Pancreas (tissue), 10 donors: ENCODE results near the gene SLAMF6. TPM values are rescaled to one million over a fixed set of nuclear protein-coding genes. Genes with fewer than 3 reads are reported as not detected.

ENCODE experiments used
- ATAC-seq, 4 donors: fragments of 200-7000 bp; cut with Tn5 transposase; one replicate each; pipeline versions ENCODE4 v1.8.0 to v1.9.1; 2020; ENCODE audit warnings: mild to moderate bottlenecking in 4 of 4, moderate library complexity in 4 of 4
- DNase-seq, 6 donors: peaks; one replicate each; pipeline ENCODE4 v3.0.0-alpha.2; 2020
- FAIRE-seq: peaks from 2 replicates; lab custom pipeline; 2012; peaks lifted over from hg19 to GRCh38; lab: Jason Lieb, UNC
- H3K27ac ChIP-seq, 4 donors: fragments of 200-600 bp; sonication (generic); 1 replicate in 3 of 4; 2 replicates in 1 of 4; pipeline versions ENCODE4 v1.5.0 to v1.8.0; 2020
- H3K27me3 ChIP-seq, 4 donors: fragments of 200-600 bp; one replicate each; pipeline ENCODE4 v1.8.0; 2021
- H3K36me3 ChIP-seq, 3 donors: fragments of 200-600 bp; sonication (generic) in 1 of 3; one replicate each; pipeline versions ENCODE4 v1.5.0 to v1.8.0; 2020 to 2021
- H3K4me1 ChIP-seq, 3 donors: fragments of 200-600 bp; one replicate each; pipeline ENCODE4 v1.8.0; 2021
- H3K4me3 ChIP-seq, 4 donors: fragments of 200-600 bp; sonication (generic) in 2 of 4; one replicate each; pipeline versions ENCODE4 v1.5.0 to v1.8.0; 2020 to 2021
- H3K9me3 ChIP-seq, 4 donors: fragments of 200-600 bp; one replicate each; pipeline ENCODE4 v1.8.0; 2021
- WGBS, 2 donors: extraction: QIAGEN DNeasy Blood & Tissue Kit; methylation state at CpG; one replicate each; pipeline ENCODE4 v1.1.7; 2013; 5-methylcytosine and 5-hydroxymethylcytosine counted together
- intact Hi-C, 3 donors: fragments of 100-400 bp; cut with DNase I; formaldehyde crosslinking; loops; one replicate each; pipeline versions ENCODE4 v1.11.1 to v1.14.2; 2022
- polyA plus RNA-seq, 2 donors: library from polyadenylated mRNA; stranded (reverse); fragments of 200-250 nt; gene quantifications; one replicate each; pipeline ENCODE4 v1.2.3, GENCODE V29; 2013
- total RNA-seq, 6 donors: library from RNA; stranded (reverse); fragmentation: NEBNext Ultra II Directional in 4 of 6; extraction: Animal tissue kit (Norgen Biotek cat#: 25700) in 4 of 6; gene quantifications; one replicate each; pipeline versions ENCODE4 v1.2.1 to v1.2.4, GENCODE V29; 2021 to 2023
- TF ChIP-seq, protein P1 (sequence below), 4 donors: fragments of 200-600 bp; sonication (generic) in 3 of 4; IDR thresholded peaks; one replicate each; pipeline versions ENCODE4 v1.5.0 to v1.8.0; 2021; ENCODE audit warnings: antibody characterized with exemption in 4 of 4
- donor health status: healthy with polysubstance abuse.
- donor health status: DM: no; HTN: no; CAD: no; lungs with moderate emphysema.
- donor health status: DM: no; HTN: no; CAD: no.
- donor health status: control.
- donor health status: control.
- donor health status: Bipolar disorder and iron deficiency.
- donor health status: DM: yes; HTN: yes; CAD: no.
- donor health status: DM: no; HTN: no; CAD: no.
- donor health status: DM: no; HTN: no; CAD: no.
- donor health status: DM: yes; HTN: yes; CAD: no.

The SLAMF6 gene
- total and polyA plus RNA-seq, 8 donors, result 0.04 to 0.81 (median 0.20) TPM

DNA sequence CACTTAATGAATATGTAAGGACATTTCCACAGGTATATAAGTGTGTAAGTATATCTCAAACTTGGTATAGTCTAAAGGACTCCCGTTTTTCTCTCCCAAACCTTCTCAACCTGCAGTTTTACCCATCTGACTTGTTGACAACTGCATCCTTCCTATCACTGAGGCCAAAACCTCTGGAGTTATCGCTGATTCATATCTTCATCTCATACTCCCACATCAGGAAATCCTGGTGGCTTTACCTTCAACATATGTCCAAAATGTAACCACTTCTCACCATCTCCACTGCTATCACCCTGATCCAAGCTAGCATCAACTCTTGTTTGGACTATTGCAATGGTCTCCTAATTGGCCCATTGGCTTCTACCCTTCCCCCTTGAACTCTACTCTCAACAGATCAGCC, 30.4 kb downstream of the SLAMF6 start:
- FAIRE-seq (no peak), DNase-seq (no peak), ATAC-seq (no peak)
- Histone ChIP-seq H3K4me3 (no peak overlapping the region), H3K27me3 (no peaks in the 10 kb centered on the region), H3K4me1 (no peaks in the 10 kb centered on the region), H3K9me3 (no peaks in the 10 kb centered on the region), H3K36me3 (no peaks in the 10 kb centered on the region), H3K27ac (no peak overlapping the region)
- 87 to 89% methylated on average over 2 of the region's 2 CpGs for WGBS, 2 donors
- TF ChIP-seq, protein P1, sequence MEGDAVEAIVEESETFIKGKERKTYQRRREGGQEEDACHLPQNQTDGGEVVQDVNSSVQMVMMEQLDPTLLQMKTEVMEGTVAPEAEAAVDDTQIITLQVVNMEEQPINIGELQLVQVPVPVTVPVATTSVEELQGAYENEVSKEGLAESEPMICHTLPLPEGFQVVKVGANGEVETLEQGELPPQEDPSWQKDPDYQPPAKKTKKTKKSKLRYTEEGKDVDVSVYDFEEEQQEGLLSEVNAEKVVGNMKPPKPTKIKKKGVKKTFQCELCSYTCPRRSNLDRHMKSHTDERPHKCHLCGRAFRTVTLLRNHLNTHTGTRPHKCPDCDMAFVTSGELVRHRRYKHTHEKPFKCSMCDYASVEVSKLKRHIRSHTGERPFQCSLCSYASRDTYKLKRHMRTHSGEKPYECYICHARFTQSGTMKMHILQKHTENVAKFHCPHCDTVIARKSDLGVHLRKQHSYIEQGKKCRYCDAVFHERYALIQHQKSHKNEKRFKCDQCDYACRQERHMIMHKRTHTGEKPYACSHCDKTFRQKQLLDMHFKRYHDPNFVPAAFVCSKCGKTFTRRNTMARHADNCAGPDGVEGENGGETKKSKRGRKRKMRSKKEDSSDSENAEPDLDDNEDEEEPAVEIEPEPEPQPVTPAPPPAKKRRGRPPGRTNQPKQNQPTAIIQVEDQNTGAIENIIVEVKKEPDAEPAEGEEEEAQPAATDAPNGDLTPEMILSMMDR (IDR thresholded peaks at IDR 0.05), result no peak
- intact Hi-C loops, result no loop called here

DNA sequence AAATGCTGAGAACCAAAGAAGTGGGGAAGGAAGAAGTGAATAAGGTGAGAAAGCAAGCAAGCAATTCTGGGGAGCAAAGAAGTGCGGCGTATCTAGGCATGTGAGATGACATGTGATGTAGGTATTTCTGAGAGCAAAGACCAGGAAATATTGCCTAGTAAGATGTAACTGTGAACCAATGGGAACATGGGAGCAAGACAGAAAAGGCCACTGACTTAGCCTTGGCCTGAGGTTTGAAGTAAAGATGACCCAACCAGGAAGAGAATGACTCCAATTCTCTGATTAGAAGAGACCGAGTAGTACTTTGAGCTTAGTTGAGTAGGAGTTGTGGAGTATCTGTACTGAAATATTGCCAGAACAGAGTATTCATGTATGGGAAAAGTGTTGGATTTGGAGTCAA, 31.1 kb downstream of the SLAMF6 start:
- no peaks in the 10 kb centered on the region for H3K9me3 ChIP-seq
- WGBS, 2 donors, result 86 to 94% methylated on average over 3 of the region's 3 CpGs
- no peaks in the 10 kb centered on the region for H3K36me3 ChIP-seq
- TF ChIP-seq, protein P1 (IDR thresholded peaks at IDR 0.05), result no peak
- no peak overlapping the region for H3K4me3 ChIP-seq
- DNase-seq, result no peak
- H3K4me1 ChIP-seq, result no peaks in the 10 kb centered on the region
- no peak overlapping the region for H3K27ac ChIP-seq
- intact Hi-C loops, result no loop called here
- ATAC-seq, result no peak
- no peak for FAIRE-seq
- H3K27me3 ChIP-seq, result no peaks in the 10 kb centered on the region

DNA sequence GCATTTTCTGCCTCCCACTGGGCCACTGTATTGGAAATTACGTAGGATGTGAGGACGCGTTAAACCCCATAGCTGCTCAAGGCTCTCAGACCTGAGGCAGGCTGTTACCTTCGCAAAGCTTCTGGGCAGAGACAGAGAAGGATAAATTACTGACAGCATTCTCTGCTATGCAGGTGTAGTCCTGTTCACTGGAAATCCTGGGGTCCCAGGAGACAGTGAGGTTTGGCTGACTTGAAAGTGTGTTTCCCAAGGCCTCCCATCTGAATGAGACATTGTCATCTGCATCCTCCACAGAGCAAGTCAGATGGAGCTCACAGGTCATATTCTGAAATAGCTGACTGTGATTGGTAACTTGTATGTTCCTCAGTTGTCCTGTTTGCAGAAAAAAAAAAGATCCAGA, 32.0 kb downstream of the SLAMF6 start:
- TF ChIP-seq, protein P1 (IDR thresholded peaks at IDR 0.05), result no peak
- H3K4me3 ChIP-seq, result no peak overlapping the region
- no peaks in the 10 kb centered on the region for H3K36me3 ChIP-seq
- ATAC-seq, result no peak
- H3K4me1 ChIP-seq, result no peaks in the 10 kb centered on the region
- H3K27me3 ChIP-seq, result no peaks in the 10 kb centered on the region
- 90 to 95% methylated on average over 4 of the region's 4 CpGs for WGBS, 2 donors
- DNase-seq, result no peak
- intact Hi-C loops, result no loop called here
- H3K27ac ChIP-seq, result no peak overlapping the region
- no peaks in the 10 kb centered on the region for H3K9me3 ChIP-seq
- no peak for FAIRE-seq

DNA sequence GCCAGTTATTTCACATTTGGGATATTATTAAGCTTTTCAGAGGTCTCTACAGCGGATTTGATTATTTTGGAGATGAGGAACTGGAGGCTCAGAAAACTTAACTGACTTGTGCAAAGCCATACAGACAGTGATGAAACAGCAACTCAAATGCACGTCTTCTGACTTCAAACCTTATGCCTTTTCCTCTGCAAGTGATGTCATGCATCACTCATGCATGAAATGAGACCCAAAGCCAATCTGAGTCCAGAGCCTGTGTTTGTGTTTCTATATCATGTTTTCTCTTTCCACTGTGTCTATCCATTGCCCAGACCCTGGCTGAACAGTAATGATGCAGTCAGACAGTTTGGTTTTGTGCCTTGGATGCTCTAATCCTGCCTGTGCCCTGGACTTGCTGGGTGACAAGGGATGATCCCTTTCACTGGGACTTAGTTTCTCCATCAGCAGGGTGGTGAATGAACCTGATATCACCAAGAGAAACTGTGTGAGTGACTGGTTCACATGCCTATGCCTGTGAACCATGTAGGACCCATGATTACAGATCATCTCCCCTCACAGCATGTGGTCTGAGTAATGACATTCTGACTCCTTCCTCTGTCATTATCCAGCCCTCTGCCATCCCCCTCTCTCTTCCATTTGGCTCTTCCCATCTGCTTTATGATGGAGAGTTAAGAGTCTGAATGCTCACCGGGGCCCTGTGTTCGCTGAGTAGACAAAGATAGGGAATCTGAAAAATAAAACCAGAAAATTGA, 33.4 kb downstream of the SLAMF6 start:
- Histone ChIP-seq H3K4me3 (no peak overlapping the region), H3K4me1 (no peaks in the 10 kb centered on the region), H3K36me3 (no peaks in the 10 kb centered on the region), H3K9me3 (no peaks in the 10 kb centered on the region), H3K27me3 (no peaks in the 10 kb centered on the region), H3K27ac (no peak overlapping the region)
- WGBS, 2 donors, result 85 to 91% methylated on average over 4 of the region's 4 CpGs
- DNase-seq (no peak), ATAC-seq (no peak), FAIRE-seq (no peak)
- intact Hi-C loops, result no loop called here
- TF ChIP-seq, protein P1 (IDR thresholded peaks at IDR 0.05), result no peak

DNA sequence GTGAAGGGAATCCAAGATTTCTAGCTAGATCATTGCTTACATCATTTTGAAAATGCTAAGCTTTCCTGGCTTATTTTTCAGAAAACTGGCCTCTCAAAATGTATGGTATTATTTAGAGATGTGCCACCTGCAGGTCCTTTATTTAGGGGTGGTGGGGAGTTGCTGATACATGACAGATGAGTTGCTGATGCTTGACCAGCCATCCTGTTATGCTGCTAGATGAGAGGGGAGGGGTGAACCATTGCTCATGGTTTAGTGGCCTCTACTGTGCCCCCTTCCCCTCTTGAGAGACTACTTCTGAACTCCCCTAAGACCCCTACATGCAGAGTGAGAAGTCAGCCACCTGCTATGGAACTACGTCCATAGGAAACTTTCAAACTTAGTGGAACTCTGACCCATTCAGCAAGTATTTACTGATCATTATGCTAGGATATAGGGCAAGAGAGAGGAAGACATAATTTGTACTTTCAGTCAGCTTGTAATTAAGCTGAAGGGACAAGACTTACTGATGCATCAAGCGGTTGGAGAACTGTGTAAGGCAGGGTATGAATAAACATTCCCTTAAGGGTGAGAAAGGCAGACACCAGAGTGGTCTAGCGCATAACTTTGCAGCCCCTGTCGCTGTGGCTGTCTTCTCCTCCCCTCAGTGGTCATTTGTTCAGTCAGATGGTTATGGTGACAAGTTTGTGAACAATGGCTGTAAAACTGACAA, 34.6 kb downstream of the SLAMF6 start:
- TF ChIP-seq, protein P1 (IDR thresholded peaks at IDR 0.05), result no peak
- no peak for FAIRE-seq
- Histone ChIP-seq H3K36me3 (no peaks in the 10 kb centered on the region), H3K9me3 (no peaks in the 10 kb centered on the region), H3K4me3 (no peak overlapping the region), H3K27me3 (no peaks in the 10 kb centered on the region), H3K4me1 (no peaks in the 10 kb centered on the region), H3K27ac (no peak overlapping the region)
- ATAC-seq, result no peak
- intact Hi-C loops, result no loop called here
- DNase-seq, result no peak
- WGBS, 2 donors, result 89% methylated on average over 4 of the region's 4 CpGs
